AG10803 (cell line): ENCODE results near the gene MYO18B.

ENCODE experiments used
- DNase-seq: peaks from one replicate; pipeline ENCODE4 v3.0.0; 2010; ENCODE audit warnings: low read depth
- H3K4me3 ChIP-seq: 2 replicates; pipeline ENCODE4 v1.5.1; 2011; ENCODE audit warnings: mild to moderate bottlenecking, low read length, control low read depth
- CTCF ChIP-seq: conservative IDR thresholded peaks from 2 replicates; pipeline ENCODE4 v1.5.1; 2011; ENCODE audit warnings: mild to moderate bottlenecking, low read length, control low read depth, inconsistent platforms

MYO18B gene

GRCh38 chr22:25942856-25943411 is 200.9 kb downstream of the MYO18B start:
- no peak overlapping the region for H3K4me3 ChIP-seq
- DNase-seq, result no peak
- no peak for TF ChIP-seq CTCF

GRCh38 chr22:25950111-25950510 is 208.1 kb downstream of the MYO18B start:
- DNase-seq, result no peak
- H3K4me3 ChIP-seq, result no peak overlapping the region
- TF ChIP-seq CTCF, result no peak

DNA sequence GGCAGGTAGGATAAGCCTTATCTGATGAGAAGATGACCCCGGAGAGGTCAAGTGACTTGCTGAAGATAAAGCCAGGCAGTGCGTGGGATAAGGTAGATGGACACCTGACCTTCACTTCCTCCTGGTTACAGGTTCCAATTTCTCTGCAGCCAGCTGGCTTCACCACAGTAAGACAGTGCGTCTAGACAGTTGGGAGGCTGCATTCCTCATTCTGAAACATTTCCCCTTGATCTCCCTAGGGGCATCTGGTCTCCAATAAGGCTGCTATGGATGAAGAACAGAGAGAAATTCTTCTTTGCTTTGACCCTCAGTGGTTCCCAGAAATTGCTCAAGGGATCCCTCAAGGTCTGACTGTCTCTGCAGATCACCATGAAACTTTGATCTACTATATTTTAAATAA is 211.3 kb downstream of the MYO18B start:
- H3K4me3 ChIP-seq, result no peak overlapping the region
- DNase-seq, result no peak
- no peak for TF ChIP-seq CTCF

- TF ChIP-seq CTCF, result no peak
- no peak overlapping the region for H3K4me3 ChIP-seq
- no peak for DNase-seq
Measured at GRCh38 chr22:25953919-25954318, 211.9 kb downstream of the MYO18B start.

- no peak for DNase-seq
- no peak for TF ChIP-seq CTCF
Measured at GRCh38 chr22:25955323-25955722, 213.3 kb downstream of the MYO18B start.

DNA sequence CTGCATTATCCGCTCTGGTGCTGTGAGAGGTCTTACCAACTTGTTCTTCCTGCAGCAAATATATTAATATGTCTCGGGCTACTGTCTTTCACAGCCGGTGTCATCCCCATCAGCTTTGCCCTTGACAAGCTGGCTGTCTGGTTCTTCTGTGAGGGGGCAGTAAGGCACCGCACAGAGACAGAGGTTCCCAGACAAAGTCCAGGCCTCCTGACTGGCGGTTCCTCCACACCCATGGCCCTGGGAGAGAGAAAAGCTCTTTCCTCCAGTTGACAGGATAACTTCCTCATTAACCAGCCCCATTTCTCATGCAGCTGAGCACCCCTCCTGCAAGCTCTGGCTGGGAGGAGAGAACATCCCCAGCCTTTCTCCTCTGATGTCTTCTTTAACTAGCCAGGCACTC is 214.8 kb downstream of the MYO18B start:
- H3K4me3 ChIP-seq, result no peak overlapping the region
- DNase-seq, result no peak
- TF ChIP-seq CTCF, result no peak

More at GRCh38 chr22:25955323-25955722, 213.3 kb downstream of the MYO18B start:
- no peak overlapping the region for H3K4me3 ChIP-seq

GRCh38 chr22:25959818-25960774 is 218.1 kb downstream of the MYO18B start:
- DNase-seq, result no peak
- no peak overlapping the region for H3K4me3 ChIP-seq
- no peak for TF ChIP-seq CTCF
